Stimulated activated CD8-positive, alpha-beta memory T cell treated with anti-CD3 and anti-CD28 coated beads, Interleukin-4, amount 100 ng/mL, for 4 hours (primary cell): ENCODE measurements around the gene KLHL3.

Experiments used
- DNase-seq, 2 donors: peaks; one replicate each; pipeline ENCODE4 v3.0.0-alpha.2; 2020; ENCODE audit warnings: low read depth in 2 of 2, low spot score in 1 of 2

KLHL3 gene

DNA sequence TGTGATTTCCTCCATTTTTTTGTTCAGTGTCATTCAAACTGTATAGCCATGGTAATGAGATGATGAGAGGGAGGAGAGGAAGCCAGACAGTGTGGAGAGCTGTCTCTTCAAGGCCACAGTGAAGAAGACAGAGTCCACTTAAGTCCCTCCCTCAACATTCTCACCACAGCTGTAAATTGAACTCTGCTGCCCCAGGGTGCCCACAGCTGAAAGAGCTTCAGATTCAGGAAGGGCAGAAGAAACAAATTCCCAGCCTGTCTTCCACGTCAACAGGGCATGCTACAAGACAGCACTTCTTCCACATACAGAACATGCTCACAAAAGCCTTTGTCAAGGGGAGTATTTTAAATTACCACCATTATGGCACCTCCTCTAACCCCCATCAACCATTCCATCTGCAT, 100.4 kb downstream of the KLHL3 start:
- no peak for DNase-seq

DNA sequence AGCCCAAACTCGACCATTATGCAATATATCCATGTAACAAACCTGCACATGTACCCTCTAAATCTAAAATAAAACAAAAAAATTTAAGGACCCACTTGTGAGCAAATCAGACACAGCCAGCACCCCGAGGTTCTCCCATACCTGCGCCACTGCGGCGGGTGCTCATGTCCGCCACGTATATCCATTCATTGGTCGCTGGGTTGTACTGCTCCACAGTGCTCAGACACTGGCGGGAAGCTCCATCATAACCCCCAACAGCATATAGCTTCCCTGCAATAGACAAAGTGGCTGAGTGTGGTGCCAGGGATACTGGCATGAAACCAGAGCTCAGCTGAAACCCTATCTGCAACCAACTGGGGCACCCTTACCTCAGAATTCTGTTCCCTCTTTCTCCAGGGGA, 102.0 kb downstream of the KLHL3 start:
- no peak for DNase-seq

DNA sequence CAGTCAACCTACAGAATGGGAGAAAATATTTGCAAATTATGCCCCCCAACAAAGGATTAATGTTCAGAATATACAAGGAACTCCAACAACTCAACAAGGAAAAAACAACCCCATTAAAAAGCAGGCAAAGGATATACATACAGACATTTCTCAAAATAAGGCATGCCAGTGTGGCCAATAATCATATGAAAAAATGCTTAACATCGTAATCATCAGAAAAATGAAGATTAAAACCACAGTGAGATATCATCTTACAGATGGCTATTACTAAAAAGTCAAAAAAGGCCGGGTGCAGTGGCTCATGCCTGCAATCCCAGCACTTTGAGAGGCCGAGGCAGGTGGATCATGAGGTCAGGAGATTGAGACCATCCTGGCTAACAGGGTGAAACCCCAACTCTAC, 103.2 kb downstream of the KLHL3 start:
- DNase-seq = no peak

DNA sequence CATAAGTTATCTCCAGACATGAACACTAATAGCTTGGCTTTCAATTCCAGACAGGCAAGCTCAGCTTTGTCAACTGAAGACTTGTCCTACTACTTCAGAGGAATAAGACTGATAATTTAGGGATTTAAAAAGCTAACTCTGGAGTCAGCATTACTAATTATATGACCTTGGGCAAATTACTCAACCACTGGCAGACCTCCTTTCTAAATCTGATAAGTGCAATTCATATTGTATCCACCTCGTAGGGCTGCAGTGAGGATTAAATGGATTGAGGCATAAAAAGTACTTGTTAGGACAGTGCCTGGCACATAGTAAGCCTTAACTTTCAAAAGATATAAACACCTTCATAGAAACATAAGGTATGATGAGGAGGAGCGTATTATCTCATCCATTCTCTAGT, 104.4 kb downstream of the KLHL3 start:
- DNase-seq = no peak

- no peak for DNase-seq
Observed at GRCh38 chr5:137630972-137631370, 104.9 kb downstream of the KLHL3 start.

DNA sequence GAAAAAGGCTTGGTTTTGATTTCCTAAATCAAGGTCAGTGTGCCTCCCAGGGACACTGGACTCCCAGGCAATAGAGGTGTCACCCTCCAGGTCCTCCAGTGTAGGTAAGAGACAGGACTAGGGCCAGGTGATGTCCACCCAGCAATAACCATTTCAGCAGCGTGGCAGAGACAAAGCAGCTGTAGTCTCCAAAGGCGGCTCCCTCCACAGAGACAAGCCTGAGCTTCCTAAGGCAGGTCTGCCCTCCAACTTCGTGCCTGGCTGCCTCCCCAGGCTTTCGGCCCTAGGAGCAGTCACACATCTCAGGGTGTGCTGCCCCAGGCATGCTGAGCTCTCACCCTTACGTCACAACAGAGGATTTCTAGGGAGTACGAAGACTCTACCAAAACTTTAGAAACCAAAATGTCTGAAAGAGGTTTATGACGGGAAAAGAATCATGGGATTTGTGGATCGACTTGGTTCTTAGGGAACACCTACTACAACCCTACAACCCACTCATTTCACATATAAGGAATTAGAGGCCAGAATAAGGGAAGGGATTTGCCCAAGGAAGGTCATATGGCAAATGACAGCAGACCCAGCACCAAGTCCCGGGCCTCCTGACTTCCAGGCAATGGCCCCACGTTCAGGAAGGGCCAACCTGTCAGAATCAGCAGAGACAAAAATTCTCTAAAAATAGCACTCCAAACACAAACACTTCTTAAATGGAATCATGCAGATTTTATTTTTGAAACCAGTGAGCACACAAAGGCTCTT, 105.5 kb downstream of the KLHL3 start:
- DNase-seq = no peak

DNA sequence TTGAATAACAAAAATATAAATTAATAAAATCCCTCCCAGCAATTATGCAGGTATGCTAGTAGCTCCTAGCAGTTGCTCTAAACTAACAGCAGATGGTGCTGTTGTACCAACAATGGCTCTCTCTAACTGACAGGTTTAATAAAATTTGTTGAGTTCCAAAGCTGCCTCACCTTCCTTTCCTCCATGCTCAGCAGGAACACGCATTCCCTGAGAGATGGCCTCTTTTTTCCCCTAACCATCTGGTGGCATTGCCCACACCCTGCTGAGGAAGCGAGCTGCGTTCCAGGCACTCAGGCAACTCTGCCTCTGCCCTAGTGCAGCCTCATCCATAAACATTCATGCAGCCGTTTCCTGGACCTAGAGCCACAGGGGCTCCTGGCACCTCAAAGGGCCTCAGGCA, 106.2 kb downstream of the KLHL3 start:
- DNase-seq = no peak

DNA sequence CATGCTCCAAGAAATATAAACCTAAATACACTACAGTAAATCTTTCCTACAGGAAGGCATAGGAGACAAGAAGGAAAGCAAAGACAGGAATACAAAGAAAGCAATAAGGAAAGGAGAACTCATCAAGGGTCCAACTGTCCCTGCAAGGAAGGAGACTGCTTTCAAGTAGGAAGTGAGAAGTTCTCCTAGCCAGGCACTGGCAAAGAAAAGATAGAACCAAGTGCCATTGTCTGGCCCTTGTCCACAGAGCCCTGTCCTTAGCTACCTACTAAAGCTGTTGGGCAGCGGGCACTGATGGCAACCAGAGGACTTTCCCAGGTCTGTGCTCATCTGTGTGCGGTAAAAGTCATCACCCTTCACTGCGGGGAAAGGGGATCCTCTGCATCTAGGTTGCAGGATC, 108.2 kb downstream of the KLHL3 start:
- no peak for DNase-seq

DNA sequence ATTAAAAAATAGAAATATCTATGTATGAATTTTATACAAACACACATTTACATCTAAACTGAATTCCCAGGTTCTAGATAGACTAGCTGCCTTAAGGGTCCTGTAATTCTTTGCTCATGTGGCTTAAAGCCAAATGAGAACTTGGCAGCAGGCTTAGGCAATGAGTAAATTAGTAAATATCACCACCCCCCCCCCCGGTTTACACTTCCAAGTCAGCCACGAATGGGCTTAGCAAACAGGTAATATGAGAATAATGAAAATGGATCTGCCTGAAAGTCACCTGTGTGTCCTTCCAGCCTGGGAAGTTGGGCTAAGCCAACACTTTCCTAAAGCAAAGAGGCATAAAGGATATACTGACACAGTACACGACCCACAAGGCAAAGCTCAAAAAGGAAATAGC, 108.6 kb downstream of the KLHL3 start:
- no peak for DNase-seq

DNA sequence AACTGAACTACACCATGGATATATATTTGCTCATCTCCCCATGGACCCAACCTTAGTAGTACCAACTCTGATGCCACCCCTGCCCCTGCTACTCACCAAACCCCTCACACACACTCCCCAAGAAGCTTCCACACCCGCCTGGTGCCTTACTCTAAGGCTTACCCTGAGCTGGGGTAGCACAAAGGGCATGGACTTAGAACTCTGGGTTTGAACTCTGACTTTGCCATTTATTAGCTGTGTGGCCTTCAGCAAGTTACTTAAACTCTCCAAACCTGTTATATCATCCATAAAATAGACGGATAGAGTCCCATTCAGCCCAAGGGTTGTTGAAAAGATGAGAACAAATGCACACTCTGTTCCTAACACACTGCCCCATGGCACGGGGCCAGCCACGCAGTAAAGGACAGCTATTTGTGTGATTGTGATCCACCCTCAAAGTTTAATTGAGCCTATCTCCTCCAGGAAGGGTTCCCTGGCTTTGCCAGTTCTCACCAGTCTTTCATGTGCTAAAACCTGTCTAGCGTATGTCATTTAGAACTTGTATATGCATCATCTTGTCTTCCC, 111.0 kb downstream of the KLHL3 start:
- no peak for DNase-seq

DNA sequence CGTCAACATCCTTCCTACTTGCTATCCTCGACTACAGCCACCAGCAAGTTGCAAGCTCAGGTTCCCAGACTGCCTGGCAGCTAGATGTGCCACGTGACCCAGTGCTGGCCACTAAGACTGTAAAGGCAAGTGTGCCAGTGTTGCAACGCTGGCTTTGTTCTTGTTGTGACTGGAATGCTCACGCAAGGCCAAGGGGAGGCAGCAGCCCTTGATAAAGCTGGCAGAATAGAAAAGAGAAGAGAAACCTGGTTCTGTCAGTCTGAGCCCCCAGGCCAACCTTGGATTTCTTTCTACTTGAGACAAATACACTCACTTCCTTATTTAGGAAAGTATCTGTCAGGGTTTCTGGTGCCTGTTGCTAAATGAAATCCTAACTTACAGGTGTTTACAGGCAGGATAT, 113.0 kb downstream of the KLHL3 start:
- DNase-seq = no peak

GRCh38 chr5:137621861-137622823, 113.7 kb downstream of the KLHL3 start:
- DNase-seq = no peak

DNA sequence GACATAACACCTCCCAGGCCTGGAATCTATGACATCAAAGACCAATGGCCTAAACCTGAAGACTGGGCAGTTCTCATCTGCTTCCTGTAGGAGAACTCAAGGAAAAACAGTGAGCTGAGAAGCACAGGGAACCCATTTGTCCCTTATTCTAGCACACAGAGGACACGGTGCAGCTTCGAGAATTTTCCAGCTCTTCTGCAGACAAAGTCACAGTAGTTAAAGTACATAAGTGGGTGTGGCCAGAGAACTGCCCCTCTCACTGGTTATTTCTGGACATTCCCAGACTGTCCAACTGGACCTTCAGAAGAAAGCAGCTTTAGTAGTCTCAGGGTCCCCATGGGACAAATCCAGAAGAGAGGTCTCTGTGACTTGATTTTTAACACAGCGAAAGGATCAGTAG, 114.6 kb downstream of the KLHL3 start:
- DNase-seq = no peak

DNA sequence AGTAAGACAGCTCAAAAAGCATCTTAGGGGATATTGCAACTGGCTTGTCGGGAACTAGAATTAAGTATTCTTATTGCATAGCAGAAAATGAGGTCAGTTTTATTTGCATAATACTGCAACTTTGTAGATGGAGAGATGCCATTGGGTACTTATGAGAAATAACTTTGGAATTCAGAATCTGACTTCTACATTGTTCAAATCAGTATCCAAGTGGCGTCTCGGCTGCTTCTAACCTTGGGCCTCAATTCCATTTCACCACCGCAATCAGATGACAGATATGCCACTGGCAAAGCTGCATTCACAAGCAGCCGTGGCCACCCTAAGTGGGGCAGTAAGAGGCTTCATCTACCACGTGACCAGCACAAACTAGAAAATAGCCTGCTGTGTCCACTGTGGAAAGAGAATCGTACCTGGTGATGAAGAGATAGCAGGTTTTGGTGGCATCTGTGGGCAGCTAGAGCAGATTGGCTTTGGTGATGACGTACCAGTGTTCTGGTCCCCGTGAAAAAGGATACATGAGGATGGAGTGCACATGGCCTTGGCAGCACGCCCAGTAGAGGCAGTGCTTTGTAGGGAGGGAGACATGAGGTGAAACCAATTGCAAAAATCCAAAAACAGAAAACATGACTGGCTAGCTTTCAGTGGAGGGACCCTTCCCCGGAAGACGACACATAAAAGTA, 116.6 kb downstream of the KLHL3 start:
- no peak for DNase-seq

- no peak for DNase-seq
Observed at GRCh38 chr5:137618476-137618875, 117.4 kb downstream of the KLHL3 start.

DNA sequence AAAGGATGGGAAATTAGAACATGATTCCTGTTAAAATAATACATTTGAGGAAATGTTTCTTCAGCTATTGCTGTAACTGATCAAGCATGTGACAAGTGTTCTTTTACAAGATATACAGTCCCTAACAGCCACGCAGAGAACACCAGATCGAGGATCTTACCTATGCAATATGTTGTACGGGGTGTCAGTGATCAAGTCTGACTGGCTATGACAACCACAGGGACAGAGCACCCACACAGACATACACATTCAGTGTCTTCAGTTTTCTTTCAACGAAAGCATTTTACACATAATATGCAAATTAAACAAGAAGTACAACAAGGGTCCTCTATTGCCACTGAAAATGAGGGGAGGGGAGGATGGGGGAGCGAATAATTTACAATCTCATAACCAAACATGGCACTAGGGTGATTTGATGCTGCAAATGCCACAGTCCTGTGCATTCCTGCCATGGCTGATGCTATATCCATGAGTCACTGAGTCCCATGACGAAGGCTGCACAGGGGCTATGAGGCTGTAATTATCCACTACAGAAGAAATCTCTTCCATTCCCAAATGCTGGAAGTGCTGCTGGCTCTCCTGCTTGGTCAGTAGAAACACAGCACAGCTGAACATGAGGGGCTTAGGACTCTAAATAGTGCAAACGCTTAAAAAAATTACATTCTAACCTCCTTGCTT, 118.2 kb downstream of the KLHL3 start:
- no peak for DNase-seq

GRCh38 chr5:137616046-137616445, 119.8 kb downstream of the KLHL3 start:
- DNase-seq = no peak

DNA sequence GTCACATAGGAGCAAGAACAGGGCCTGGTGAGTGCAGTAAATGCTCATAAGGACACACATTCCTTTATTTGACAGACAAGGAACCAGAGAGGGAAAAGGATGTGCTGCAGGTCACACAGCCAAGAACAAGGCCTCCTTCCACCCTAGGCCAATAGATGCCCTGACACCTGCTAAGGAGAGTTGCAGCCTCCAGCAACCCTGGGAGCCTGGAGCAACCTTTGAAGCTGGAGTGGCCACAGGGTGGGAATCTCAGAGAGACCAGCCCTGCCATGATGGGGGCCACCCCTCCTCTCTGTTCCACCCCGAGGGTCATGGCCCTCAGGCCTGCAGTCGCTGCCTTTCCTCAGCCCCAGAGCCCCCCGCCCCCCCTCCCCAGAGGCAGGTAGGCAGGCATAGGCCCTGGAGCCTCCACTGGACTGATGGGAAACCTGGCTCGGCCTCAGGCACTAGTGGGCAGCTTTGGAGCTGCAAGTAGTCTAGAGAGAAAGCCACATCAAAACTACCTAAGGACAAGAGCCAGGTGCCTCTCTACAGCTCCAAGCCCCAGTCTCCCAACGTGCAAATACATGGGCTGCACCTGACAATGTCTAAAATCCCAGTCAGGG, 120.6 kb downstream of the KLHL3 start:
- DNase-seq = no peak

GRCh38 chr5:137613554-137614265, 122.2 kb downstream of the KLHL3 start:
- no peak for DNase-seq

- DNase-seq = no peak
Observed at GRCh38 chr5:137612576-137612975, 123.3 kb downstream of the KLHL3 start.
